ENCODE measurements around the gene MTCL1. TPM values are rescaled to one million over a fixed set of nuclear protein-coding genes. Genes with fewer than 3 reads are reported as not detected.

MTCL1 gene
- total RNA-seq, 1 donor from 2014 or later = 0.80 TPM

- H3K4me3 Mint-ChIP-seq = no peak overlapping the region
- DNase-seq (ENCODE audit: low spot score) = no peak
Observed at GRCh38 chr18:8669571-8669970, 35.8 kb upstream of the MTCL1 start.

DNA sequence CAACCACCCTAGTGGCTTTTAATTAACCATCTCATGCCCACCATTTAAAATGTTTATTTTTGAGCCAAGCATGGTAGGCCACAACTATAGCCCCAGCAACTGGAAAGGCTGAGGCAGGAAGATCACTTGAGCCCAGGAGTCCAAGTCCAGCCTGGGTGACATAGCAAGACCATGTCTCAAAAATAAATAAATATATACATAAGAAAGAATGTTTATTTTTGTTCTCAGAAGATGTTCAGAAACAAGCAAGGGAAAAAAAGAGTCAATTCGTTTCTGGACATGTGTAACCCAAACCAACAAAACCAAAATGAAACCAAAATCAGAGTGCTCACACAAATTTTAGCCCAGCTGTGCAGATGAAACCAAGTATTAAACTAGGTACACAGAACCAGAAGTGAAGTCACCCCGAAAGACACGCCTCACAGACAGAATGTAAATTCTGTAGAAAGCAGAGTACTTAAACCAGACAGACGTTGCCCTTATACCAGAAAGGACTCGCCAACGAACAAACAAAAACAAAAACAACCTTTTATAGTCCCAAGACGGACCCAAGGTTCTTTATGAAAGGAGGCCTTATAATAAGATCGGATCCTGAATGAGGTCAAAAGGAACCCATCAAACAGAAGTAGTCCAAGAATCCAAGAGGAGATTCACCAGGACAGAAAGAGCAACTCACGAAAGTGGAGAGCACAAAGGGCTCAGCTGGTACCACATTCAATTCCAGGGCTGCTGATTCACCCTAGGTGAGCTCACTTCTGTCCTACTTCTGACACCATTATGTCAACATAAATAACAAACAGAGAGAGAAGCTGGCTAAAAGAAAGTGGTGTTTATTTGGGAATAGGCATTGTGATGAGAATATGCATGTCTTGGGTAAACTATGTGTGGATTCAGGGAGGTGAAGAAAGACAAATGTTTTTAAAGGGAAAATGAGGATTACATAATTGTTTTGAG lies 31.8 kb upstream of the MTCL1 start:
- no peaks in the 10 kb centered on the region for H3K9me3 Mint-ChIP-seq
- intact Hi-C loops (cut with micrococcal nuclease) = no loop called here
- H3K4me3 Mint-ChIP-seq = no peak overlapping the region
- H3K27ac Mint-ChIP-seq = no peak overlapping the region
- peaks cover 10% of the 10 kb centered on the region for H3K27me3 Mint-ChIP-seq (ENCODE audit: insufficient read depth)
- H3K36me3 Mint-ChIP-seq (ENCODE audit: low read depth) = no peaks in the 10 kb centered on the region
- peaks cover 5% of the 10 kb centered on the region for H3K4me1 Mint-ChIP-seq (ENCODE audit: low read depth)
- DNase-seq (ENCODE audit: low spot score) = no peak

More at GRCh38 chr18:8669571-8669970, 35.8 kb upstream of the MTCL1 start:
- intact Hi-C loops (cut with micrococcal nuclease) = no loop called here
- H3K36me3 Mint-ChIP-seq (ENCODE audit: low read depth) = no peaks in the 10 kb centered on the region
- H3K9me3 Mint-ChIP-seq = no peaks in the 10 kb centered on the region
- H3K27ac Mint-ChIP-seq = no peak overlapping the region
- H3K27me3 Mint-ChIP-seq (ENCODE audit: insufficient read depth) = peaks cover 10% of the 10 kb centered on the region
- peaks cover 5% of the 10 kb centered on the region for H3K4me1 Mint-ChIP-seq (ENCODE audit: low read depth)

DNA sequence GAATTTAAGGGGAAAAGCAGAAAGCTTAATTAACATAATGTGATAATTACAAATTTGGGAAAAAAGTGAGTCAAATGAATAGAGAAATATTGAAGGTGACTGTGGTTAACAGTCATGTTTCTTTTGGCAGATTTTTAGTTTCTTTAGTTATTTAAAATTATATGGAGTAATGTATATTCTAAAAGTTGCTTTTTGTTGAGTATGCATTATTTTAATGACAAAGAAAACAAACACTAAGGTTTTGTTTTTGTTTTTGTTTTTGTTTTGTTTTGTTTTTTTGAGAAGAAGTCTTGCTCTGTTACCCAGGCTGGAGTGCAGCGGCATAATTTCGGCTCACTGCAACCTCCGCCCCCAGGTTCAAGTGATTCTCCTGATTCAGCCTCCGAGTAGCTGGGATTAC lies 30.3 kb upstream of the MTCL1 start:
- no peaks in the 10 kb centered on the region for H3K36me3 Mint-ChIP-seq (ENCODE audit: low read depth)
- intact Hi-C loops (cut with micrococcal nuclease) = no loop called here
- H3K4me1 Mint-ChIP-seq (ENCODE audit: low read depth) = peaks cover 5% of the 10 kb centered on the region
- no peak overlapping the region for H3K27ac Mint-ChIP-seq
- no peaks in the 10 kb centered on the region for H3K9me3 Mint-ChIP-seq
- H3K4me3 Mint-ChIP-seq = no peak overlapping the region
- peaks cover 15% of the 10 kb centered on the region for H3K27me3 Mint-ChIP-seq (ENCODE audit: insufficient read depth)
- no peak for DNase-seq (ENCODE audit: low spot score)

DNA sequence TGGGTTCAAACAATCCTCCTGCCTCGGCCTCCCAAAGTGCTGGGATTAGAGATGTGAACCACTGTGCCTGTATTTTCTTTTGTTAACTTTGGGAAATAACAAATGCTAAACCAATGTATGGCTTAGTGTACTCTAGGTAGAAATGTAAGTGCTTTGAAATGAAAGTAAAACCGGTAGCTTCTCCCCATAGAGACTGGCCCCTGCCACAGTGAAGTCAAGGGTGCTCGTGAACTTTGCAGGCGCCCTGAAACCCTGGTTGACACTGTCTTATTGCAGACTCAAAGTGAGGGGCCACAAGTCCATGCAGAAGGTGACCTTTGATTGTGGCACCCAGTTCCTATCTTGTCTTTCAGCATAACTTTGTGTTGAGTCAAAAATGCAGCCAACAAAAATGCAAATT lies 24.2 kb upstream of the MTCL1 start:
- Mint-ChIP-seq H3K27me3 (ENCODE audit: insufficient read depth) (peaks cover 8% of the 10 kb centered on the region), H3K9me3 (no peaks in the 10 kb centered on the region), H3K36me3 (ENCODE audit: low read depth) (no peaks in the 10 kb centered on the region), H3K27ac (no peak overlapping the region), H3K4me1 (ENCODE audit: low read depth) (peaks cover 5% of the 10 kb centered on the region), H3K4me3 (no peak overlapping the region)
- no peak for DNase-seq (ENCODE audit: low spot score)
- intact Hi-C loops (cut with micrococcal nuclease) = no loop called here

DNA sequence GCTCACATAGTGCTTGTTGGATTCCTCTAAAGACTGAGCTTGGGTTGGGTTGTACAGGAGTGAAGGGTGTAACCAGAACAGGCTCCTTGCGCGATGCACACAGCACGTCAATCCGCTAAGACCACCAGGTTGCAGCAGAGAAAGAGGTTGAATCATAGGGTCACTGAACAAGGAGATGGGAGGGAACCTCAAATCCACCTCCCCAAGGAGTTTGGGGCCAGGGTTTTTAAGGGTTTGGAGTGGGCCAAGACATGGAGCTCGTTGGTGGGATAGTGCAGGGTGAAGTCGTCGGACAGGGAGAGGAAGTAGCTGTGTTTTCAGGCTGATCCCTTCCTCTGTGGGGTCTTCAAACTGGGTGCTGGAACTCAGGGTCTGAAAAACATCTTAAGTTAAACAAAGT lies 20.8 kb upstream of the MTCL1 start:
- Mint-ChIP-seq H3K9me3 (no peaks in the 10 kb centered on the region), H3K4me3 (no peak overlapping the region), H3K27me3 (ENCODE audit: insufficient read depth) (peaks cover 6% of the 10 kb centered on the region), H3K4me1 (ENCODE audit: low read depth) (peaks cover 5% of the 10 kb centered on the region), H3K27ac (no peak overlapping the region), H3K36me3 (ENCODE audit: low read depth) (no peaks in the 10 kb centered on the region)
- intact Hi-C loops (cut with micrococcal nuclease) = no loop called here
- DNase-seq (ENCODE audit: low spot score) = no peak

- Mint-ChIP-seq H3K9me3 (no peaks in the 10 kb centered on the region), H3K27me3 (ENCODE audit: insufficient read depth) (peaks cover 6% of the 10 kb centered on the region), H3K27ac (no peak overlapping the region), H3K4me3 (no peak overlapping the region), H3K4me1 (ENCODE audit: low read depth) (peaks cover 5% of the 10 kb centered on the region), H3K36me3 (ENCODE audit: low read depth) (no peaks in the 10 kb centered on the region)
- intact Hi-C loops (cut with micrococcal nuclease) = no loop called here
- no peak for DNase-seq (ENCODE audit: low spot score)
Observed at GRCh38 chr18:8685141-8685913, 20.0 kb upstream of the MTCL1 start.

- H3K4me1 Mint-ChIP-seq (ENCODE audit: low read depth) = peaks cover 5% of the 10 kb centered on the region
- intact Hi-C loops (cut with micrococcal nuclease) = no loop called here
- H3K27ac Mint-ChIP-seq = no peak overlapping the region
- no peaks in the 10 kb centered on the region for H3K9me3 Mint-ChIP-seq
- no peak overlapping the region for H3K4me3 Mint-ChIP-seq
- peaks cover 6% of the 10 kb centered on the region for H3K27me3 Mint-ChIP-seq (ENCODE audit: insufficient read depth)
- no peak for DNase-seq (ENCODE audit: low spot score)
- H3K36me3 Mint-ChIP-seq (ENCODE audit: low read depth) = no peaks in the 10 kb centered on the region
Observed at GRCh38 chr18:8685914-8686216, 19.5 kb upstream of the MTCL1 start.

- Mint-ChIP-seq H3K9me3 (no peaks in the 10 kb centered on the region), H3K27me3 (ENCODE audit: insufficient read depth) (peaks cover 4% of the 10 kb centered on the region), H3K36me3 (ENCODE audit: low read depth) (no peaks in the 10 kb centered on the region), H3K4me1 (ENCODE audit: low read depth) (no peaks in the 10 kb centered on the region), H3K27ac (no peak overlapping the region), H3K4me3 (no peak overlapping the region)
- intact Hi-C loops (cut with micrococcal nuclease) = no loop called here
- no peak for DNase-seq (ENCODE audit: low spot score)
Observed at GRCh38 chr18:8686611-8687010, 18.7 kb upstream of the MTCL1 start.

- Mint-ChIP-seq H3K4me3 (no peak overlapping the region), H3K9me3 (no peaks in the 10 kb centered on the region), H3K4me1 (ENCODE audit: low read depth) (no peaks in the 10 kb centered on the region), H3K27me3 (ENCODE audit: insufficient read depth) (peaks cover 4% of the 10 kb centered on the region), H3K36me3 (ENCODE audit: low read depth) (no peaks in the 10 kb centered on the region), H3K27ac (no peak overlapping the region)
- intact Hi-C loops (cut with micrococcal nuclease) = no loop called here
- DNase-seq (ENCODE audit: low spot score) = no peak
Observed at GRCh38 chr18:8688216-8688800, 17.0 kb upstream of the MTCL1 start.

DNA sequence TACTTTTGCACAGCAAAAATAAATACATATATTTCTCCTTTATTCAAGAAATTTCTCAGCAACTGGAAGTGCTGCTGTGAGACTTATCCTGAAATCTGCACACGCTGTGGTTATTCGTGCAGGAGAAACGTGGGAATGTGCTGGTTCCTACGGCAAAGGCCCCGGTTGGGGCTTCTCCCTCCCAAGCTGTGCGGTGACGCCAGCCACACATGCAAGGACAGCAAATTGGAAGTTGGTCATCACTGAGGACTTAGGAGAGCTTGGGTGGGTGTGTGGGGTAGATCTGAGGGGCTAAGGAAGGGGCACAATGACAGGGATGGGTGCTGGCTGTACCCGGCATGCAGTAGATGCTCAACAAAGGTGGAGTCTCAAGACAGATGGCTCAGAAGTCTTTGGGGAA lies 16.5 kb upstream of the MTCL1 start:
- no peaks in the 10 kb centered on the region for H3K9me3 Mint-ChIP-seq

GRCh38 chr18:8689517-8689916 lies 15.8 kb upstream of the MTCL1 start:
- Mint-ChIP-seq H3K4me1 (ENCODE audit: low read depth) (no peaks in the 10 kb centered on the region), H3K4me3 (no peak overlapping the region), H3K27ac (no peak overlapping the region), H3K36me3 (ENCODE audit: low read depth) (no peaks in the 10 kb centered on the region), H3K27me3 (ENCODE audit: insufficient read depth) (peaks cover 4% of the 10 kb centered on the region), H3K9me3 (no peaks in the 10 kb centered on the region)
- no peak for DNase-seq (ENCODE audit: low spot score)
- intact Hi-C loops (cut with micrococcal nuclease) = no loop called here

More for the DNA sequence above, 16.5 kb upstream of the MTCL1 start:
- Mint-ChIP-seq H3K36me3 (ENCODE audit: low read depth) (no peaks in the 10 kb centered on the region), H3K27me3 (ENCODE audit: insufficient read depth) (peaks cover 4% of the 10 kb centered on the region), H3K4me3 (no peak overlapping the region), H3K4me1 (ENCODE audit: low read depth) (no peaks in the 10 kb centered on the region), H3K27ac (no peak overlapping the region)
- intact Hi-C loops (cut with micrococcal nuclease) = no loop called here
- DNase-seq (ENCODE audit: low spot score) = no peak

- Mint-ChIP-seq H3K27ac (no peak overlapping the region), H3K9me3 (no peaks in the 10 kb centered on the region), H3K4me3 (no peak overlapping the region), H3K27me3 (ENCODE audit: insufficient read depth) (peaks cover 14% of the 10 kb centered on the region), H3K36me3 (ENCODE audit: low read depth) (no peaks in the 10 kb centered on the region), H3K4me1 (ENCODE audit: low read depth) (no peaks in the 10 kb centered on the region)
- intact Hi-C loops (cut with micrococcal nuclease) = loop anchor here (5.0 kb wide), 1 partner anchor 43 kb away; no protein-coding TSS in a partner anchor
- DNase-seq (ENCODE audit: low spot score) = no peak
Observed at GRCh38 chr18:8694891-8695290, 10.5 kb upstream of the MTCL1 start.
